ENCODE data around the gene JARID2.

- TF ChIP-seq CTCF (IDR thresholded peaks at IDR 0.05) (no peak), POLR2AphosphoS5 (IDR thresholded peaks at IDR 0.05; ENCODE audit: low read depth, low read length) (no peak), REST (IDR thresholded peaks at IDR 0.05; ENCODE audit: insufficient read depth in 1 of 2, low read depth in 2 of 2, low read length in 1 of 2) (no peak), SIN3A (IDR thresholded peaks at IDR 0.05; ENCODE audit: borderline replicate concordance, insufficient read depth, low read depth, low read length) (no peak), TCF7L2 (IDR thresholded peaks at IDR 0.05; ENCODE audit: low read depth, low read length) (no peak)
These were observed 3.6 kb downstream of the JARID2 start for GRCh38 chr6:15249371-15250019.
